ENCODE data around the gene FREY1.

GRCh38 chr11:45936511-45937054 lies 29.5 kb upstream of the FREY1 start:
- TF ChIP-seq CTCF (IDR thresholded peaks at IDR 0.05 in 4 of 5, conservative IDR thresholded peaks at IDR 0.05 in 1 of 5) = no peak
- no peak for TF ChIP-seq POLR2A (IDR thresholded peaks at IDR 0.05)
